Measurements from ENCODE around the gene ITPR3. TPM values are rescaled to one million over a fixed set of nuclear protein-coding genes. Genes with fewer than 3 reads are reported as not detected.

Gene ITPR3
- total and polyA plus RNA-seq, 4 donors = 0.49 to 2.8 (median 0.71) TPM

DNA sequence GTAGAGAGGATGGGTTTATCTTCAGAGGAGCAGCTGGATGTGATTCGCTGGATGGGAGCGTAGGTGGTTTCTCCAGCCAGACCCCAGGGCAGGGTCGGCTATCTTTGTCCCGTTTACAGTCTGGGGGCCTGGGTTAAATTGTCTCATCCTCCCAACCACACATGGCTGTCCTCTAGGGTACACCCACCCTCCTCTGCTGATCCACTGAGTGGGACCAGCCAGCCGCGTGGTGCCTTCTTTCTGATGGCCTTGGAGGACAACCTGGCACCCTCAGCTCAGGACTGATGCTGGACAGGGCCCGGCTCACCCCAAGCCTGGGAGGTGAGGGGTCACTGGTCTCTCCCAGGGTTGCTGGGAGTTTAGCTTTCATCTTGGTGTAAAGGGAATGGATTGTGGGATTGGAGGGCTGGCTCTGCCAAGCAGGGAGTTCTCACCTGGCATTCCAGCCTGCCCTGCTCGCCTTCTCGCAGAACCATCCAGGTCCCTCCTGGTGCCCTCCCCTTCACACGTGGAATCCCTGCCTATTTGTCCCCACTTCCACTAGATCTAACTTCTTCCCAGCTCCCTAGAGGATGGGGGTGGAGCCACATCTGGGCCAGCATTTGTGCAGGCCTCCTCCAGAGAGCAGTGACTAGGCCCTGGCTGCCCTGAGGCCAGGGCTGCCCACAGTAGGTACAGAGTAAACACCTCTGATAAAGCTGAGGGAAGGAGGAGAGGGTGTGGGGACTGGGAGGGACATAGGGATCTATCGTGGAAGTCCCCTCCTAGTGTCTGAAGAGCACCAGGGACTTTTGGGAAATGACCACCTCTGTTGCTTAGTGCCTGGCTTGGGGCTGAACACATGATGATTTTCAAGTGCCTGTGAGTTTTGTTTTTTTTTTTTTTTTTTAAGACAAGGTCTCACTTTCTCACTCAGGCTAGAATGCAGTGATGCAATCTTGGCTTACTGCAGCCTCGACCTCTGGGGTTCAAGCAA, 1.6 kb downstream of the ITPR3 start:
- H3K9ac ChIP-seq (ENCODE audit: low read depth in 1 of 2, low read length in 2 of 2) = no peak overlapping the region
- WGBS = 64% methylated on average over 12 of the region's 12 CpGs

More for the DNA sequence above, 1.6 kb downstream of the ITPR3 start:
- DNase-seq (ENCODE audit: low spot score) = no peak
- no peak overlapping the region for H3K4me3 ChIP-seq (ENCODE audit: low read depth in 1 of 3, low read length in 3 of 3)
- H3K27ac ChIP-seq (ENCODE audit: low read depth in 1 of 2, low read length in 2 of 2) = no peak overlapping the region
- TF ChIP-seq, protein P1, sequence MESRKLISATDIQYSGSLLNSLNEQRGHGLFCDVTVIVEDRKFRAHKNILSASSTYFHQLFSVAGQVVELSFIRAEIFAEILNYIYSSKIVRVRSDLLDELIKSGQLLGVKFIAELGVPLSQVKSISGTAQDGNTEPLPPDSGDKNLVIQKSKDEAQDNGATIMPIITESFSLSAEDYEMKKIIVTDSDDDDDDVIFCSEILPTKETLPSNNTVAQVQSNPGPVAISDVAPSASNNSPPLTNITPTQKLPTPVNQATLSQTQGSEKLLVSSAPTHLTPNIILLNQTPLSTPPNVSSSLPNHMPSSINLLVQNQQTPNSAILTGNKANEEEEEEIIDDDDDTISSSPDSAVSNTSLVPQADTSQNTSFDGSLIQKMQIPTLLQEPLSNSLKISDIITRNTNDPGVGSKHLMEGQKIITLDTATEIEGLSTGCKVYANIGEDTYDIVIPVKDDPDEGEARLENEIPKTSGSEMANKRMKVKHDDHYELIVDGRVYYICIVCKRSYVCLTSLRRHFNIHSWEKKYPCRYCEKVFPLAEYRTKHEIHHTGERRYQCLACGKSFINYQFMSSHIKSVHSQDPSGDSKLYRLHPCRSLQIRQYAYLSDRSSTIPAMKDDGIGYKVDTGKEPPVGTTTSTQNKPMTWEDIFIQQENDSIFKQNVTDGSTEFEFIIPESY (IDR thresholded peaks at IDR 0.05) = no peak
- TF ChIP-seq JUND (IDR thresholded peaks at IDR 0.05) = no peak
- TF ChIP-seq, protein P2, sequence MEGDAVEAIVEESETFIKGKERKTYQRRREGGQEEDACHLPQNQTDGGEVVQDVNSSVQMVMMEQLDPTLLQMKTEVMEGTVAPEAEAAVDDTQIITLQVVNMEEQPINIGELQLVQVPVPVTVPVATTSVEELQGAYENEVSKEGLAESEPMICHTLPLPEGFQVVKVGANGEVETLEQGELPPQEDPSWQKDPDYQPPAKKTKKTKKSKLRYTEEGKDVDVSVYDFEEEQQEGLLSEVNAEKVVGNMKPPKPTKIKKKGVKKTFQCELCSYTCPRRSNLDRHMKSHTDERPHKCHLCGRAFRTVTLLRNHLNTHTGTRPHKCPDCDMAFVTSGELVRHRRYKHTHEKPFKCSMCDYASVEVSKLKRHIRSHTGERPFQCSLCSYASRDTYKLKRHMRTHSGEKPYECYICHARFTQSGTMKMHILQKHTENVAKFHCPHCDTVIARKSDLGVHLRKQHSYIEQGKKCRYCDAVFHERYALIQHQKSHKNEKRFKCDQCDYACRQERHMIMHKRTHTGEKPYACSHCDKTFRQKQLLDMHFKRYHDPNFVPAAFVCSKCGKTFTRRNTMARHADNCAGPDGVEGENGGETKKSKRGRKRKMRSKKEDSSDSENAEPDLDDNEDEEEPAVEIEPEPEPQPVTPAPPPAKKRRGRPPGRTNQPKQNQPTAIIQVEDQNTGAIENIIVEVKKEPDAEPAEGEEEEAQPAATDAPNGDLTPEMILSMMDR (IDR thresholded peaks at IDR 0.05; ENCODE audit: low read depth, low read length, missing input control) = no peak
- no peak for TF ChIP-seq FOXA1 (IDR thresholded peaks at IDR 0.05)
- TF ChIP-seq, protein P3, sequence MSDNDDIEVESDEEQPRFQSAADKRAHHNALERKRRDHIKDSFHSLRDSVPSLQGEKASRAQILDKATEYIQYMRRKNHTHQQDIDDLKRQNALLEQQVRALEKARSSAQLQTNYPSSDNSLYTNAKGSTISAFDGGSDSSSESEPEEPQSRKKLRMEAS (IDR thresholded peaks at IDR 0.05) = no peak
- TF ChIP-seq, protein P4, sequence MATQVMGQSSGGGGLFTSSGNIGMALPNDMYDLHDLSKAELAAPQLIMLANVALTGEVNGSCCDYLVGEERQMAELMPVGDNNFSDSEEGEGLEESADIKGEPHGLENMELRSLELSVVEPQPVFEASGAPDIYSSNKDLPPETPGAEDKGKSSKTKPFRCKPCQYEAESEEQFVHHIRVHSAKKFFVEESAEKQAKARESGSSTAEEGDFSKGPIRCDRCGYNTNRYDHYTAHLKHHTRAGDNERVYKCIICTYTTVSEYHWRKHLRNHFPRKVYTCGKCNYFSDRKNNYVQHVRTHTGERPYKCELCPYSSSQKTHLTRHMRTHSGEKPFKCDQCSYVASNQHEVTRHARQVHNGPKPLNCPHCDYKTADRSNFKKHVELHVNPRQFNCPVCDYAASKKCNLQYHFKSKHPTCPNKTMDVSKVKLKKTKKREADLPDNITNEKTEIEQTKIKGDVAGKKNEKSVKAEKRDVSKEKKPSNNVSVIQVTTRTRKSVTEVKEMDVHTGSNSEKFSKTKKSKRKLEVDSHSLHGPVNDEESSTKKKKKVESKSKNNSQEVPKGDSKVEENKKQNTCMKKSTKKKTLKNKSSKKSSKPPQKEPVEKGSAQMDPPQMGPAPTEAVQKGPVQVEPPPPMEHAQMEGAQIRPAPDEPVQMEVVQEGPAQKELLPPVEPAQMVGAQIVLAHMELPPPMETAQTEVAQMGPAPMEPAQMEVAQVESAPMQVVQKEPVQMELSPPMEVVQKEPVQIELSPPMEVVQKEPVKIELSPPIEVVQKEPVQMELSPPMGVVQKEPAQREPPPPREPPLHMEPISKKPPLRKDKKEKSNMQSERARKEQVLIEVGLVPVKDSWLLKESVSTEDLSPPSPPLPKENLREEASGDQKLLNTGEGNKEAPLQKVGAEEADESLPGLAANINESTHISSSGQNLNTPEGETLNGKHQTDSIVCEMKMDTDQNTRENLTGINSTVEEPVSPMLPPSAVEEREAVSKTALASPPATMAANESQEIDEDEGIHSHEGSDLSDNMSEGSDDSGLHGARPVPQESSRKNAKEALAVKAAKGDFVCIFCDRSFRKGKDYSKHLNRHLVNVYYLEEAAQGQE (IDR thresholded peaks at IDR 0.05) = no peak
- no peak for TF ChIP-seq RAD21 (IDR thresholded peaks at IDR 0.05)
- no peak for TF ChIP-seq HNF4A (conservative IDR thresholded peaks at IDR 0.05)
- TF ChIP-seq RXRA (IDR thresholded peaks at IDR 0.05) = no peak
- no peak for TF ChIP-seq TAF1 (conservative IDR thresholded peaks at IDR 0.05)
- no peak for TF ChIP-seq NR2F2 (IDR thresholded peaks at IDR 0.05)
- TF ChIP-seq YY1 (IDR thresholded peaks at IDR 0.05) = no peak
- TF ChIP-seq SP1 (IDR thresholded peaks at IDR 0.05) = no peak
- no peak for TF ChIP-seq GABPA (IDR thresholded peaks at IDR 0.05 in 1 of 2, conservative IDR thresholded peaks at IDR 0.05 in 1 of 2)
- TF ChIP-seq EGR1 (IDR thresholded peaks at IDR 0.05; ENCODE audit: low read depth in 2 of 2) = no peak
- H3K9me3 ChIP-seq (ENCODE audit: control insufficient read depth in 4 of 4, low read length in 3 of 4) = no peaks in the 10 kb centered on the region
- H3K36me3 ChIP-seq (ENCODE audit: control insufficient read depth in 4 of 4, insufficient read depth in 3 of 4, low read depth in 1 of 4, low read length in 3 of 4) = no peaks in the 10 kb centered on the region
- peaks cover 7 to 22% (median 10%) of the 10 kb centered on the region in 4 donors for H3K4me1 ChIP-seq (ENCODE audit: control insufficient read depth in 4 of 4, insufficient read depth in 4 of 4, low read length in 3 of 4)
- no peaks in the 10 kb centered on the region for H3K27me3 ChIP-seq (ENCODE audit: control insufficient read depth in 4 of 4, insufficient read depth in 4 of 4, low read length in 3 of 4)
